AG09309 (cell line): ENCODE data around the gene FAHD1.
"Not testable (repeated sequence)": the region's sequence is repeated elsewhere in the genome, so short reads cannot be mapped to it uniquely, and the experiment has no call there.

Source experiments
- DNase-seq: peaks from one replicate; pipeline ENCODE4 v3.0.0-alpha.2; 2010; ENCODE audit warnings: low read depth
- H3K4me3 ChIP-seq: 2 replicates; pipeline ENCODE4 v1.5.1; 2011; ENCODE audit warnings: mild to moderate bottlenecking, low read depth, low read length, moderate library complexity; ENCODE audit not compliant: control insufficient read depth
- CTCF ChIP-seq: IDR thresholded peaks from 2 replicates; pipeline ENCODE4 v1.5.1; 2011; ENCODE audit warnings: mild to moderate bottlenecking, low read depth, low read length, inconsistent platforms; ENCODE audit not compliant: insufficient read depth, control insufficient read depth; ENCODE audit errors: missing control alignments

FAHD1 gene

DNA sequence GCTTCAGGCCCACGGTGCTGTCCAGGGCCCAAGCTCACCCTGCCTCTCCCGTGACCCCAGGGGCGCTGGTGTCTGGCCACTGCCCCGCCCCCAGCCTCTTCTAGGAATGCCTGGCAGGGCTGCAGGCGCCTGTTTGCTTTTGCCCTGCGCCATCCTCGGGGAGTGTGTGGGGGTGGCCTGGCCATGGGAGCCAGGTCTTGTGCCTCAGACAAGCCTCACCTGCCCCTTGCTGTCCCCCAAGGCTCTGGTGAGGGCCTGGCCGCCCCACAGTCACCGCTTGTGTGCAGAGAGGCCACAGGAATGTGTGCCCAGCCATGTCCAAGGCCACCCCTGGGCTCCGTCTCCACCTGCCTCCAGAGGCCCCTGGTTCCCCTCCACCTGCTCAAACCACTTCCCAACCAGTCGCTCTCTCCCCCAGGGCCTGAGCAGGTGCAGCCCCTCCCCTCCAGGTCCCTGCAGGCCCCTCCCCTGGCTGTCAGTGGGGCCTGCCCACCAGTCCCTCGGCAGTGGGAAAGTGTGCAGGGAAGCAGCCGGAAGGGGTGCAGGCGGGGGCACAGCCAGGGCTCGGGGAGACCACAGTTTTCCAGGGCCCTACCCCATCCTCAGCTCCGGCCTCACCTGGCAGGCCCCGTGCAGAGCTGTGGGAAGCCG, 32.7 kb upstream of the FAHD1 start:
- no peak for DNase-seq
- no peak overlapping the region for H3K4me3 ChIP-seq
- TF ChIP-seq CTCF, result no peak

- no peak overlapping the region for H3K4me3 ChIP-seq
- no peak for DNase-seq
- TF ChIP-seq CTCF, result no peak
Observed at GRCh38 chr16:1794908-1795666, 31.9 kb upstream of the FAHD1 start.

GRCh38 chr16:1799263-1799662, 27.7 kb upstream of the FAHD1 start:
- DNase-seq, H3K4me3 ChIP-seq: not testable (repeated sequence)

- no peak for TF ChIP-seq CTCF
- no peak overlapping the region for H3K4me3 ChIP-seq
- no peak for DNase-seq
Observed at GRCh38 chr16:1800701-1801100, 26.3 kb upstream of the FAHD1 start.

GRCh38 chr16:1807626-1808025, 19.4 kb upstream of the FAHD1 start:
- TF ChIP-seq CTCF, result no peak
- DNase-seq, result no peak
- H3K4me3 ChIP-seq, result no peak overlapping the region

DNA sequence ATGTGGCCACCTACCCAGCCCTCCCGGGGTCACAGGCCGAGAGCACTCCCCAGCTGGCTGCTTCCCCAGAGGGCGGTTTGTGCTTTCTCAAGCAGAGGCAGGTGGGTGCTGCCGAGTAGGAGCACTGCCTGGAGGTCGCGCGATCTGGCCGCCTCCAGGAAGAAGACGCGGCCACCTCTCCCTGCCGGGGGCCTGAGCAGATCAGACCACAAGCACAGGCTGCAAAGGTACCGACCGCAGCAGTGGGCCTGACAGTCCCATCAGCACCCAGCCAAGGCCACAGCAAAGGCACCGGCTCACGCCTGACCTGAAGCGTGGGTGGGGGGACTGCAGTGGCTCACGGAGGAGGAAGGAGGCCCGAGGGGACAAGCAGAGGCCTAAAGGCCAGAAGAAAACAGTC, 18.3 kb upstream of the FAHD1 start:
- no peak overlapping the region for H3K4me3 ChIP-seq
- DNase-seq, result no peak
- no peak for TF ChIP-seq CTCF

- no peak for TF ChIP-seq CTCF
- DNase-seq, result no peak
- no peak overlapping the region for H3K4me3 ChIP-seq
Observed at GRCh38 chr16:1809281-1809801, 17.7 kb upstream of the FAHD1 start.
